ENCODE results near the gene TPPP2.

Gene TPPP2

GRCh38 chr14:21070083-21070609, 40.1 kb downstream of the TPPP2 start, which contains the start of gene ARHGEF40:
Gene ARHGEF40 (plus strand): TSS chr14:21070304. CDS start chr14:21070397, 93 bp downstream.
- Histone ChIP-seq H3K27ac (ENCODE audit: low read length) (peak within 1 kb of the TSS; percentile 35), H3K36me3 (ENCODE audit: control insufficient read depth, insufficient read depth, low read length) (peaks cover 9% of the 10 kb centered on the region), H3K4me3 (ENCODE audit: low read length) (peak within 1 kb of the TSS; percentile 77), H3K9me3 (ENCODE audit: control insufficient read depth, insufficient read depth, low read length) (no peaks in the 10 kb centered on the region), H3K27me3 (ENCODE audit: control insufficient read depth, insufficient read depth, low read length) (no peaks in the 10 kb centered on the region; the same call in 1 of the 2 replicates), H3K4me1 (ENCODE audit: control insufficient read depth, insufficient read depth, low read length) (peaks cover 4% of the 10 kb centered on the region; the same call in 1 of the 2 replicates)
- no peak for DNase-seq (ENCODE audit: low read depth, low spot score)
- no CpG with 5 or more reads among the region's 63 CpGs for WGBS (ENCODE audit: insufficient coverage, insufficient read length)

DNA sequence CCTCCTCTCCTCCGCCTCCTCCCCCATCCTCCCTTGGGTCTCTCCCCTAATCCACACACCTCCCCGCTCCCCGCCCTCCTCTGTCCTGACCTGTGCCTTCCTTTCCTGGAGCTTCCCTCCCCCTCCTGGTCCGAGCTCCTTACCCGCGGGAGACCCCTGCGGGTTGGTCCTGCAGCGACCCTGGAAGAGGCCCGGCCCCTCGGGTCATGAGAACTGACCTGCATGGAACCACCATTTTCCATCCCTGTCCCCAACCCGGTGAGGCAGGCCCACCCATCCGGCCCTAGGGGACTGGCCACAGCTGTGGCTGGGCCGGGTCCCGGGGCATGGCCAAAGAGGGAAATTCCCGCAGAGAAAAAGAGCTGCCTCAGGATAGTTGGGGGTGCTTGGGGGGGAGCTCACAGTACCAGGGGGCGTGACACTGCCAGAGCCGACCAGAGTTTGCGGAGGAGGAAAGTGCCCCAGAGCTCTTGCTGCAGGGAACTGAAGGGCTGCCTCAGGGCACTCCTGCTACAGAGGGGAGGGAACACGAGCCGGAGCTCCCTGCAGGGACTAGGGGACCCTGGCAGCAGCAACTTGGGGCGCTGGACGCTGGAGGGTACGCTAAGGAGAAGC, 40.7 kb downstream of the TPPP2 start:
- no peaks in the 10 kb centered on the region; the same call in 1 of the 2 replicates for H3K27me3 ChIP-seq (ENCODE audit: control insufficient read depth, insufficient read depth, low read length)
- no peak for DNase-seq (ENCODE audit: low read depth, low spot score)

DNA sequence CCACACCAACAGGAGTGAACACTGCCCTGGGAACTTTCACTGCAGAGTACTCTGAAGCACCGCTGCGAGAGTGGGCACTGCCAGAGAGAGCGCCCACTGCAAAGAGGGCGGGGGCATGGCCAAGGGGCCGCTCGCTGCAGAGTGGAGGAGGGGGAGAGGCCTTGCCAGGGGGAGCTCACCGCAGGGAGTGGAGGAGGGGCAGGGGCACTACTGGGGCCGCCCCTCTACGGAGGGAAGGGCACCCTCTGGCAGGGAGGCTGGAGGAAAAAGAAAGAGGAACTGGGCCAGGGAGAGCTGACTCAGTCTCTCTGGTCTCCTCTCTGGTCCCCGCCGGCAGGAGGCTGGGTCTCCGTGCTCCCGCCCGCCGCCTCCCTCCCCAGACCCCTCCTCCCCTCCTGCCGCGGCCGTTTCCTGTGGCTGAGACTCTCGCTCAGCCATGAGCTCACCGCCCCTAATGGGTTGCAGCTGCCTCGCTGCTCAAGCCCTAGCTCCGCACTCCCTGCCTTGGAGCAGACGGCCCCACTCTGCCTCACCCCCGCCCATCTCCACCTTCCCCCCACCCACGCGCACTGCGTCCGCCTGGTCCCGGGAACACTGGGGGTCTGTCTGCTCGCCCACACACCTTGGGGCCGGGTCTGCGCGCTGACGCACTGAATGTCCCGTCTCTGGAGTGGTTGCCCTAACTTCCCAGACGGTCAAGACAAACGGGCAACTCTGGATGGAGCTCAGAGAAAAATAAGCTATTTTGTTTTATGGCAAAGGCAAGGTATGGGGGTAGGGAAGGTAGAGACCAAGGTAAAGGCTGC, 41.4 kb downstream of the TPPP2 start:
- Histone ChIP-seq H3K36me3 (ENCODE audit: control insufficient read depth, insufficient read depth, low read length) (peaks cover 17% of the 10 kb centered on the region), H3K27me3 (ENCODE audit: control insufficient read depth, insufficient read depth, low read length) (no peaks in the 10 kb centered on the region; the same call in 1 of the 2 replicates), H3K27ac (ENCODE audit: low read length) (peak overlapping the region; percentile 35), H3K4me1 (ENCODE audit: control insufficient read depth, insufficient read depth, low read length) (peaks cover 4% of the 10 kb centered on the region; the same call in 1 of the 2 replicates), H3K9me3 (ENCODE audit: control insufficient read depth, insufficient read depth, low read length) (no peaks in the 10 kb centered on the region), H3K4me3 (ENCODE audit: low read length) (peak overlapping the region; percentile 77; the same call in 1 of the 2 replicates)
- WGBS (ENCODE audit: insufficient coverage, insufficient read length) = no CpG with 5 or more reads among the region's 37 CpGs
- DNase-seq (ENCODE audit: low read depth, low spot score) = no peak

More for the DNA sequence above, 40.7 kb downstream of the TPPP2 start:
- Histone ChIP-seq H3K36me3 (ENCODE audit: control insufficient read depth, insufficient read depth, low read length) (peaks cover 15% of the 10 kb centered on the region), H3K9me3 (ENCODE audit: control insufficient read depth, insufficient read depth, low read length) (no peaks in the 10 kb centered on the region), H3K27ac (ENCODE audit: low read length) (peak overlapping the region; percentile 35), H3K4me3 (ENCODE audit: low read length) (peak overlapping the region; percentile 77), H3K4me1 (ENCODE audit: control insufficient read depth, insufficient read depth, low read length) (peaks cover 4% of the 10 kb centered on the region; the same call in 1 of the 2 replicates)
- no CpG with 5 or more reads among the region's 23 CpGs for WGBS (ENCODE audit: insufficient coverage, insufficient read length)

DNA sequence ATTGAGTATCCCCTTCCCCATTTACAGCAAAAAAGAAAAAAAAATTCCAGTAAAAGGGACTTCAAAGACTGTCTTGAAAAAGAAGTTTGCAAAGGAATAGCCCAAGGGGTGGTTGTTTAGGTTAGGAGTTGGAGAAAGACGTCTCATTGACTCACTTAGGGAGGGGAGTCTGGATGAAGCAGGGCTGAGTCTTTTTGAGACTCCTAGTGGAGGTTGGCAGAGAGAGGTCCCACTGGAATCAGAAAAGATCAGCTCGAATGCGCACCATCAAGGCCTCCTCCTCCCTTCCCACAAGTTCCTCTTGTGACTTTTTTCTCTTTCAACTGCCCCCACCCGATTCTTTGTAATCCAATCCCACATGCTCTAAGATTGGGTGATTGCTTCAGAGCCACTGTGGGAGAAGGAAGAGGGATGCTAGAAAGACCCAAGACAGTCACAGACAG, 42.0 kb downstream of the TPPP2 start:
- DNase-seq (ENCODE audit: low read depth, low spot score) = no peak
- Histone ChIP-seq H3K27me3 (ENCODE audit: control insufficient read depth, insufficient read depth, low read length) (no peaks in the 10 kb centered on the region; the same call in 1 of the 2 replicates), H3K27ac (ENCODE audit: low read length) (no peak overlapping the region), H3K4me3 (ENCODE audit: low read length) (no peak overlapping the region), H3K9me3 (ENCODE audit: control insufficient read depth, insufficient read depth, low read length) (no peaks in the 10 kb centered on the region), H3K36me3 (ENCODE audit: control insufficient read depth, insufficient read depth, low read length) (peaks cover 17% of the 10 kb centered on the region), H3K4me1 (ENCODE audit: control insufficient read depth, insufficient read depth, low read length) (peaks cover 4% of the 10 kb centered on the region; the same call in 1 of the 2 replicates)
- WGBS (ENCODE audit: insufficient coverage, insufficient read length) = no CpG with 5 or more reads among the region's 4 CpGs

DNA sequence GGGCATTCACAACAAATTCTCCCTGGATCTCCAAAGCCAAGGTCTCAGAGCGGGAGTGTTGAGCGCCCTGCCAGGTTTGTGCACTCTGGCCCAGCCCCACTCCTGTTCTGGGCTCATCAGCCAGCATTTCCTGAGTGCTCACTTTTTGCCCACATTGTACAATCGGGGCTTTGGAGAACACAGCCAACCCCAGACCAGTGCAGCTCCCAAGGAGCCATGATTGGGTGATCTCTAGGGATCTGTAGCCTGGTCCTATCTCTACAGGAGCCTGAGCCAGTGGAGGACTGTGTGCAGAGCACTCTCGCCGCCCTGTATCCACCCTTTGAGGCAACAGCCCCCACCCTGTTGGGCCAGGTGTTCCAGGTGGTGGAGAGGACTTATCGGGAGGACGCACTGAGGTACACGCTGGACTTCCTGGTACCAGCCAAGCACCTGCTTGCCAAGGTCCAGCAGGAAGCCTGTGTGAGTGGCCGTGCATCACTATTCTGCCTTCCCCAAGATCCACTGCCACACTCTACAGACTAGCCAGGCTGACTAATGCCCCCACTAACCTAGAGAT, 42.8 kb downstream of the TPPP2 start:
- Histone ChIP-seq H3K27ac (ENCODE audit: low read length) (no peak overlapping the region), H3K9me3 (ENCODE audit: control insufficient read depth, insufficient read depth, low read length) (no peaks in the 10 kb centered on the region), H3K36me3 (ENCODE audit: control insufficient read depth, insufficient read depth, low read length) (peaks cover 17% of the 10 kb centered on the region), H3K4me1 (ENCODE audit: control insufficient read depth, insufficient read depth, low read length) (peaks cover 4% of the 10 kb centered on the region; the same call in 1 of the 2 replicates), H3K27me3 (ENCODE audit: control insufficient read depth, insufficient read depth, low read length) (no peaks in the 10 kb centered on the region; the same call in 1 of the 2 replicates), H3K4me3 (ENCODE audit: low read length) (no peak overlapping the region)
- WGBS (ENCODE audit: insufficient coverage, insufficient read length) = no CpG with 5 or more reads among the region's 9 CpGs
- no peak for DNase-seq (ENCODE audit: low read depth, low spot score)

GRCh38 chr14:21073921-21074320, 43.9 kb downstream of the TPPP2 start:
- Histone ChIP-seq H3K27ac (ENCODE audit: low read length) (no peak overlapping the region), H3K9me3 (ENCODE audit: control insufficient read depth, insufficient read depth, low read length) (no peaks in the 10 kb centered on the region), H3K4me3 (ENCODE audit: low read length) (no peak overlapping the region), H3K27me3 (ENCODE audit: control insufficient read depth, insufficient read depth, low read length) (no peaks in the 10 kb centered on the region), H3K36me3 (ENCODE audit: control insufficient read depth, insufficient read depth, low read length) (peaks cover 26% of the 10 kb centered on the region), H3K4me1 (ENCODE audit: control insufficient read depth, insufficient read depth, low read length) (peaks cover 4% of the 10 kb centered on the region; the same call in 1 of the 2 replicates)
- no peak for DNase-seq (ENCODE audit: low read depth, low spot score)
- WGBS (ENCODE audit: insufficient coverage, insufficient read length) = no CpG with 5 or more reads among the region's 9 CpGs

- H3K27me3 ChIP-seq (ENCODE audit: control insufficient read depth, insufficient read depth, low read length) = no peaks in the 10 kb centered on the region
- H3K4me1 ChIP-seq (ENCODE audit: control insufficient read depth, insufficient read depth, low read length) = peaks cover 4% of the 10 kb centered on the region; the same call in 1 of the 2 replicates
- peaks cover 27% of the 10 kb centered on the region for H3K36me3 ChIP-seq (ENCODE audit: control insufficient read depth, insufficient read depth, low read length)
- H3K9me3 ChIP-seq (ENCODE audit: control insufficient read depth, insufficient read depth, low read length) = no peaks in the 10 kb centered on the region
- H3K4me3 ChIP-seq (ENCODE audit: low read length) = no peak overlapping the region
- no CpG with 5 or more reads among the region's 26 CpGs for WGBS (ENCODE audit: insufficient coverage, insufficient read length)
- no peak for DNase-seq (ENCODE audit: low read depth, low spot score)
- no peak overlapping the region for H3K27ac ChIP-seq (ENCODE audit: low read length)
These were observed 44.6 kb downstream of the TPPP2 start for GRCh38 chr14:21074398-21075272.

GRCh38 chr14:21075719-21076437, 45.9 kb downstream of the TPPP2 start:
- Histone ChIP-seq H3K27ac (ENCODE audit: low read length) (no peak overlapping the region), H3K4me3 (ENCODE audit: low read length) (no peak overlapping the region), H3K27me3 (ENCODE audit: control insufficient read depth, insufficient read depth, low read length) (no peaks in the 10 kb centered on the region), H3K9me3 (ENCODE audit: control insufficient read depth, insufficient read depth, low read length) (no peaks in the 10 kb centered on the region), H3K4me1 (ENCODE audit: control insufficient read depth, insufficient read depth, low read length) (peaks cover 4% of the 10 kb centered on the region; the same call in 1 of the 2 replicates), H3K36me3 (ENCODE audit: control insufficient read depth, insufficient read depth, low read length) (peaks cover 32% of the 10 kb centered on the region)
- DNase-seq (ENCODE audit: low read depth, low spot score) = no peak
- WGBS (ENCODE audit: insufficient coverage, insufficient read length) = no CpG with 5 or more reads among the region's 9 CpGs

DNA sequence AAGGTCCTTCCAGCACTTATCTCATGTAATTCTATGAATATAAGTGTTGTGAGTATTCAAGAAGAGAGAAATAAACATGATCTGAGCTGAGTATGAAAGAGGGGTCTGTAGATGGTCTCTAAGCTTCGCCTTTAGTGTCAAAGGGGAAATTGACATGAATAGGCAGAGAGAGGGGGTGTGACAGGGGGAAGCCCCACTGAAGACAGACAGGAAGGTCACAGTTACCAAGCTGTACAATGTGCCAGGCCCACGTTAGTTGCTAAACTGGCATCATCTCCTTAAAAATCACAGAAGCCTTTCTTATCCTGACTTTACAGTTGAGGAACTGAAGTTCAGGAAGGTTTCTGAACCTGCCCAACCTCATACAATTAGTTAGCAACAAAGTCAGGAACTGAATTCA, 47.7 kb downstream of the TPPP2 start:
- DNase-seq (ENCODE audit: low read depth, low spot score) = no peak
- no peaks in the 10 kb centered on the region for H3K27me3 ChIP-seq (ENCODE audit: control insufficient read depth, insufficient read depth, low read length)
- H3K36me3 ChIP-seq (ENCODE audit: control insufficient read depth, insufficient read depth, low read length) = peaks cover 48% of the 10 kb centered on the region
- H3K9me3 ChIP-seq (ENCODE audit: control insufficient read depth, insufficient read depth, low read length) = no peaks in the 10 kb centered on the region
- no peaks in the 10 kb centered on the region for H3K4me1 ChIP-seq (ENCODE audit: control insufficient read depth, insufficient read depth, low read length)
- no peak overlapping the region for H3K4me3 ChIP-seq (ENCODE audit: low read length)
- H3K27ac ChIP-seq (ENCODE audit: low read length) = no peak overlapping the region
- no CpG with 5 or more reads among the region's 2 CpGs for WGBS (ENCODE audit: insufficient coverage, insufficient read length)
